Panc1 (cell line): ENCODE results near the gene CHAF1A. TPM values are rescaled to one million over a fixed set of nuclear protein-coding genes. Genes with fewer than 3 reads are reported as not detected.

Experiments
- ATAC-seq: fragments of 200-7000 bp; cut with Tn5 transposase; 2 replicates; pipeline ENCODE4 v1.9.1; 2020; ENCODE audit warnings: mild to moderate bottlenecking, moderate library complexity
- BruUV-seq: library from RNA; stranded (reverse); fragments of 400-500 nt; replicated peaks from 2 replicates; lab custom pipeline; 2021; lab: Mats Ljungman, UMichigan
- CTCF ChIA-PET: fragments of 300-600 bp; sonication (Branson Sonifier 250); formaldehyde crosslinking; loops from one replicate; lab custom pipeline; 2022; ENCODE audit warnings: antibody characterized with exemption; lab: Charles Lee
- POLR2A ChIA-PET: fragments of 300-600 bp; sonication (Branson Sonifier 250); formaldehyde crosslinking; loops from one replicate; lab custom pipeline; 2022; ENCODE audit warnings: antibody characterized with exemption; lab: Charles Lee
- DNase-seq: peaks from one replicate; pipeline ENCODE4 v3.0.0-alpha.2; 2010; ENCODE audit warnings: low read depth, low spot score
- H3K27ac ChIP-seq: 2 replicates; pipeline ENCODE4 v1.5.1; 2011; ENCODE audit warnings: mild to moderate bottlenecking, low read length, inconsistent platforms
- H3K27me3 ChIP-seq: fragments of 200-500 bp; sonication (Bioruptor generic); 2 replicates; pipeline ENCODE4 v1.6.0; 2014; ENCODE audit warnings: low read length, inconsistent platforms; ENCODE audit not compliant: control insufficient read depth, insufficient read depth
- H3K36me3 ChIP-seq: fragments of 200-500 bp; sonication (Bioruptor generic); 2 replicates; pipeline ENCODE4 v1.5.1; 2014; ENCODE audit warnings: inconsistent platforms, mild to moderate bottlenecking, low read length, moderate library complexity; ENCODE audit not compliant: control insufficient read depth, insufficient read depth
- H3K4me1 ChIP-seq: 2 replicates; pipeline ENCODE4 v1.5.1; 2011; ENCODE audit warnings: inconsistent platforms, mild to moderate bottlenecking, low read length, moderate library complexity; ENCODE audit not compliant: control insufficient read depth, insufficient read depth
- H3K4me3 ChIP-seq, 2 experiments: 2 replicates each; pipeline ENCODE4 v1.5.1; 2011 to 2012; ENCODE audit warnings: low read depth in 2 of 2, low read length in 2 of 2, mild to moderate bottlenecking in 2 of 2, inconsistent platforms in 1 of 2, moderate library complexity in 1 of 2
- H3K9me3 ChIP-seq: fragments of 200-500 bp; sonication (Bioruptor generic); 2 replicates; pipeline ENCODE4 v1.5.1; 2014; ENCODE audit warnings: low read depth, mild to moderate bottlenecking, inconsistent platforms, low read length, moderate library complexity; ENCODE audit not compliant: control insufficient read depth, insufficient read depth
- POLR2AphosphoS5 ChIP-seq: IDR thresholded peaks from 2 replicates; pipeline ENCODE4 v1.6.1; 2012; ENCODE audit warnings: mild to moderate bottlenecking, low read depth, low read length, moderate library complexity
- REST ChIP-seq, 2 experiments: IDR thresholded peaks; 2 replicates each; pipeline ENCODE4 v1.6.1; 2011 to 2012; ENCODE audit warnings: low read depth in 2 of 2, control low read depth in 1 of 2, low read length in 1 of 2, mild to moderate bottlenecking in 1 of 2, moderate library complexity in 1 of 2; ENCODE audit not compliant: insufficient read depth in 1 of 2
- SIN3A ChIP-seq: IDR thresholded peaks from 2 replicates; pipeline ENCODE4 v1.6.1; 2012; ENCODE audit warnings: low read depth, mild to moderate bottlenecking, low read length, moderate library complexity, borderline replicate concordance; ENCODE audit not compliant: insufficient read depth
- TCF7L2 ChIP-seq: IDR thresholded peaks from 2 replicates; pipeline ENCODE4 v1.6.1; 2011; ENCODE audit warnings: mild to moderate bottlenecking, low read depth, low read length, inconsistent platforms
- in situ Hi-C: cut with HindIII; loops from 2 replicates; pipeline ENCODE4 v1.10.0; 2016; ENCODE audit warnings: low sequenced_read_pairs, low pct_unique_long_range_greater_than_20kb
- intact Hi-C: fragments of 100-400 bp; cut with micrococcal nuclease; formaldehyde crosslinking; loops from one replicate; pipeline ENCODE4 v1.10.0; 2022; ENCODE audit not compliant: unreplicated experiment
- total RNA-seq: library from RNA; stranded (reverse); gene quantifications from one replicate; pipeline ENCODE4 v1.2.1, GENCODE V29; 2021; ENCODE audit not compliant: unreplicated experiment
- TF ChIP-seq, protein P1 (sequence below): fragments of 450-650 bp; IDR thresholded peaks from 2 replicates; pipeline ENCODE4 v1.5.1; 2017; ENCODE audit warnings: mild to moderate bottlenecking

The CHAF1A gene
- total RNA-seq, 1 experiment from 2014 or later = 45.4 TPM

DNA sequence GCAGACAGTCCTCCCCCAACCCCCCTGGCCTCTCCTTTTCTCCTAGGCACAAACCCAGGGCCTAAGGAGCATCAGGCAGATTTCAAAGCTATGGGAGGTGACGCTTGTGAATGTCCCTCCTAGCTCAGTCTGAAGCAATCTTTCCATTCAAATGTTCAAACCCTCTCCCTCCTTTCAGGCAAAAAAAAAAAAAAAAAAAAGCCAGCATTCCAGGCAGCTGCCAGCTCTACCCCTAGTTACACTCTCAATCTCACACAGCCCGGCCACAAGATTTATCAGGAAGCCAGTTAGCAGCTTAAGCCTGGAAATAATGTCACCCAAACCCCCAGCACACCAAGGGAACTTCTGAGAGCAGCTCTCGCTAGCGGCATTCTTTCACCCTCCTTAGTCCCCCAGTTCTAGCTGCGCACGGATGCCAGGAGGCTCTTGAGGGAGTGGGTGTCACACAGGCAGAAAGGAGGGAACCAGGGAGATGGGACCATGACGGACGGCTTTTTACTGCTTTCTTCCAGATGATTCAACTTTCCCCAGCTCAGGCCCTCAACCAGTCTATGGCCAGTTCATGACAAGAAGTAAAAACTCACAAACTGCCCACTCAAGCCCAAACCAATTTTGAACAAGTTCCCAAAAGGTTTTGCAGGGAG is 8.4 kb upstream of the CHAF1A start:
- H3K9me3 ChIP-seq = no peaks in the 10 kb centered on the region
- CTCF ChIA-PET = interaction anchor here (0.5 kb wide), 1 partner anchor 495 kb away, joined by 7 read pairs; no protein-coding TSS in a partner anchor
- intact Hi-C loops = no loop called here
- BruUV-seq = no TSS peak
- no peak for DNase-seq
- H3K4me1 ChIP-seq = peaks cover 16% of the 10 kb centered on the region
- POLR2A ChIA-PET = no interaction called here
- no peaks in the 10 kb centered on the region for H3K27me3 ChIP-seq
- no peaks in the 10 kb centered on the region for H3K36me3 ChIP-seq
- in situ Hi-C loops = no loop called here
- no peak for ATAC-seq
- TF ChIP-seq, protein P1, sequence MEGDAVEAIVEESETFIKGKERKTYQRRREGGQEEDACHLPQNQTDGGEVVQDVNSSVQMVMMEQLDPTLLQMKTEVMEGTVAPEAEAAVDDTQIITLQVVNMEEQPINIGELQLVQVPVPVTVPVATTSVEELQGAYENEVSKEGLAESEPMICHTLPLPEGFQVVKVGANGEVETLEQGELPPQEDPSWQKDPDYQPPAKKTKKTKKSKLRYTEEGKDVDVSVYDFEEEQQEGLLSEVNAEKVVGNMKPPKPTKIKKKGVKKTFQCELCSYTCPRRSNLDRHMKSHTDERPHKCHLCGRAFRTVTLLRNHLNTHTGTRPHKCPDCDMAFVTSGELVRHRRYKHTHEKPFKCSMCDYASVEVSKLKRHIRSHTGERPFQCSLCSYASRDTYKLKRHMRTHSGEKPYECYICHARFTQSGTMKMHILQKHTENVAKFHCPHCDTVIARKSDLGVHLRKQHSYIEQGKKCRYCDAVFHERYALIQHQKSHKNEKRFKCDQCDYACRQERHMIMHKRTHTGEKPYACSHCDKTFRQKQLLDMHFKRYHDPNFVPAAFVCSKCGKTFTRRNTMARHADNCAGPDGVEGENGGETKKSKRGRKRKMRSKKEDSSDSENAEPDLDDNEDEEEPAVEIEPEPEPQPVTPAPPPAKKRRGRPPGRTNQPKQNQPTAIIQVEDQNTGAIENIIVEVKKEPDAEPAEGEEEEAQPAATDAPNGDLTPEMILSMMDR = no peak
- TF ChIP-seq SIN3A (no peak), TCF7L2 (no peak), POLR2AphosphoS5 (no peak), REST (IDR thresholded peaks at IDR 0.05; ENCODE audit: insufficient read depth in 1 of 2, low read depth in 2 of 2, low read length in 1 of 2) (no peak)
- H3K27ac ChIP-seq = no peak overlapping the region
- no peak overlapping the region for H3K4me3 ChIP-seq

- H3K9me3 ChIP-seq = no peaks in the 10 kb centered on the region
- ATAC-seq (no peak), DNase-seq (no peak)
- H3K27ac ChIP-seq = no peak overlapping the region
- no peaks in the 10 kb centered on the region for H3K36me3 ChIP-seq
- H3K4me1 ChIP-seq = peaks cover 2% of the 10 kb centered on the region; the same call in 1 of the 2 replicates
- ChIA-PET POLR2A (no interaction called here), CTCF (no interaction called here)
- no TSS peak for BruUV-seq
- H3K4me3 ChIP-seq = no peak overlapping the region
- intact Hi-C loops (no loop called here), in situ Hi-C loops (no loop called here)
- no peaks in the 10 kb centered on the region for H3K27me3 ChIP-seq
- TF ChIP-seq, protein P1 = no peak
- TF ChIP-seq POLR2AphosphoS5 = no peak
- TF ChIP-seq TCF7L2 = no peak
- no peak for TF ChIP-seq REST (IDR thresholded peaks at IDR 0.05; ENCODE audit: insufficient read depth in 1 of 2, low read depth in 2 of 2, low read length in 1 of 2)
- TF ChIP-seq SIN3A = no peak
Observed at GRCh38 chr19:4396949-4397783, 5.3 kb upstream of the CHAF1A start.
